DOHH2 (cell line): ENCODE measurements around the gene ATP11A.

ENCODE experiments used
- EZH2phosphoT487 ChIP-seq: fragments of 200-600 bp; sonication (generic); IDR thresholded peaks from 2 replicates; pipeline ENCODE4 v1.6.1; 2017; ENCODE audit warnings: borderline replicate concordance, mild to moderate bottlenecking, antibody characterized with exemption, low read length, moderate library complexity, mixed read lengths
- TF ChIP-seq, protein P1 (sequence below): fragments of 200-600 bp; sonication (generic); IDR thresholded peaks from one replicate; pipeline ENCODE4 v1.5.1; 2014; ENCODE audit warnings: antibody characterized with exemption, mild to moderate bottlenecking, low read depth, low read length; ENCODE audit not compliant: poor library complexity, severe bottlenecking

- TF ChIP-seq, protein P1, sequence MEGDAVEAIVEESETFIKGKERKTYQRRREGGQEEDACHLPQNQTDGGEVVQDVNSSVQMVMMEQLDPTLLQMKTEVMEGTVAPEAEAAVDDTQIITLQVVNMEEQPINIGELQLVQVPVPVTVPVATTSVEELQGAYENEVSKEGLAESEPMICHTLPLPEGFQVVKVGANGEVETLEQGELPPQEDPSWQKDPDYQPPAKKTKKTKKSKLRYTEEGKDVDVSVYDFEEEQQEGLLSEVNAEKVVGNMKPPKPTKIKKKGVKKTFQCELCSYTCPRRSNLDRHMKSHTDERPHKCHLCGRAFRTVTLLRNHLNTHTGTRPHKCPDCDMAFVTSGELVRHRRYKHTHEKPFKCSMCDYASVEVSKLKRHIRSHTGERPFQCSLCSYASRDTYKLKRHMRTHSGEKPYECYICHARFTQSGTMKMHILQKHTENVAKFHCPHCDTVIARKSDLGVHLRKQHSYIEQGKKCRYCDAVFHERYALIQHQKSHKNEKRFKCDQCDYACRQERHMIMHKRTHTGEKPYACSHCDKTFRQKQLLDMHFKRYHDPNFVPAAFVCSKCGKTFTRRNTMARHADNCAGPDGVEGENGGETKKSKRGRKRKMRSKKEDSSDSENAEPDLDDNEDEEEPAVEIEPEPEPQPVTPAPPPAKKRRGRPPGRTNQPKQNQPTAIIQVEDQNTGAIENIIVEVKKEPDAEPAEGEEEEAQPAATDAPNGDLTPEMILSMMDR, result no peak
- TF ChIP-seq EZH2phosphoT487, result no peak
These were observed 145.5 kb downstream of the ATP11A start for GRCh38 chr13:112835344-112835743.
